ENCODE data around the gene MED27. TPM values are rescaled to one million over a fixed set of nuclear protein-coding genes. Genes with fewer than 3 reads are reported as not detected.

Gene MED27
- total and polyA plus RNA-seq, 2 experiments from 2014 or later: 18.3 to 69.2 TPM

DNA sequence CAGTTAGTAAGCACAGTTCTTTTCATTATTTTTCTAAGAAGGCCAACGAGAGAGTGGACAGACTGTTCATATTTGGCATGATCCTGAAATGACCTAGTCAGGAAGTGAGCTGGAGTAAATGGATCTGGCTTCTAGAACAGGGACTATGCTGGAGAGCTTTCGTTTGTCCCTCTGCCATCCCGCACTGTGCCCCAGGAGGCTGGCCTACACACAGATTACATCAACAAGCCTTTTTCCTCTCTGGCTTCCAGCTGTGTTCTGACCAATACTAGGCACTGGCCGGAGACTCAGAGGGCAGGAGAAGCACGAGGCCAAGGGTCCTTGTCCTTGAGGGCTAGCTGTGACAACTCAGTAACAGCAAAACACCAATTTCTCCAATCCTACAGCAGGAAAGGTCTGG lies 127.8 kb downstream of the MED27 start:
- DNase-seq (ENCODE audit: low read depth in 1 of 2, low spot score in 1 of 2): peak in 1 of 2 donors; percentile 36
- Histone ChIP-seq H3K36me3 (no peaks in the 10 kb centered on the region), H3K27me3 (no peaks in the 10 kb centered on the region), H3K4me1 (ENCODE audit: low read depth) (no peaks in the 10 kb centered on the region), H3K4me3 (no peak overlapping the region), H3K27ac (no peak overlapping the region), H3K9me3 (ENCODE audit: low read depth) (no peaks in the 10 kb centered on the region)
- no peak for TF ChIP-seq CTCF (IDR thresholded peaks at IDR 0.05; ENCODE audit: low read depth, low read length)

DNA sequence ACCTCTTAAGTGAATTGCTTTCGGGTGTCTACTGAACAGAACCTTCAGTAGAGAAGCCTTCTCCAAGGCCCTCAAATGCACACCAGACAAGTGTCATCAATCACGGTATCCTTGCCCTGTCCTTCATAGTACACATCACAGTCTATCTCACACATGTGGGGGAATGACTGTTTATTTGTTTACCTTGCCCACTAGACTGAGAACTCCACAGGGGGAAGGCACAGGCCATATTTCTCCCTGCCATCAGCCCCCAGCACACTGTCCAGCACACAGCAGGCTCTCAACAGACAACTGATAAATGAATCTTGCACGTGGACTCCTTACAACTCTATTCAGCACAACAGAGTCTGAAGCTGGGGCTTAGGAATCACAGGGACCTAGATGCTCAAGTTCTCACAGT lies 128.5 kb downstream of the MED27 start:
- Histone ChIP-seq H3K27me3 (no peaks in the 10 kb centered on the region), H3K9me3 (ENCODE audit: low read depth) (no peaks in the 10 kb centered on the region), H3K27ac (no peak overlapping the region), H3K4me1 (ENCODE audit: low read depth) (no peaks in the 10 kb centered on the region), H3K4me3 (no peak overlapping the region), H3K36me3 (no peaks in the 10 kb centered on the region)
- no peak for DNase-seq (ENCODE audit: low read depth in 1 of 2, low spot score in 1 of 2)
- no peak for TF ChIP-seq CTCF (IDR thresholded peaks at IDR 0.05; ENCODE audit: low read depth, low read length)

- no peak for DNase-seq (ENCODE audit: low read depth in 1 of 2, low spot score in 1 of 2)
- H3K9me3 ChIP-seq (ENCODE audit: low read depth): no peaks in the 10 kb centered on the region
- no peak overlapping the region for H3K4me3 ChIP-seq
- TF ChIP-seq CTCF (IDR thresholded peaks at IDR 0.05; ENCODE audit: low read depth, low read length): no peak
- no peaks in the 10 kb centered on the region for H3K27me3 ChIP-seq
- H3K27ac ChIP-seq: no peak overlapping the region
- H3K4me1 ChIP-seq (ENCODE audit: low read depth): no peaks in the 10 kb centered on the region
- no peaks in the 10 kb centered on the region for H3K36me3 ChIP-seq
Measured at GRCh38 chr9:131950487-131950886, 129.2 kb downstream of the MED27 start.

DNA sequence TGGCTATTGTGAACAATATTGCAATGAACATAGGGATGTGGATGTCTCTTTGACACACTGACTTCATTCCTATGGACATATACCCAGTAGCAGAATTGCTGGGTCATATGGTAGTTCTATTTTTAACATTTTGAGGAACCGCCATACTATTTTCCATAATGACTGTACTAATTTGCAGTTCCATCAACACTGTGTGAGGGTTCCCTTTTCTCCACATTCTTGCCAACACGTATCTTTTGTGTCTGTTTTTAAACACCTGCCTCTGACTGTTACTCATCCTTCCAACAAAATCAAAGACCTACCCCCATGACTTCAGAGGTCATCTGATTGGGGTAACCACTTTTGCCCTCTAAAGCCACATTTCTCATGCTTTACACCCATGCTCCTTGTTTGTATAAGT lies 133.5 kb downstream of the MED27 start:
- no peak overlapping the region for H3K4me3 ChIP-seq
- no peaks in the 10 kb centered on the region for H3K27me3 ChIP-seq
- no peaks in the 10 kb centered on the region for H3K9me3 ChIP-seq (ENCODE audit: low read depth)
- DNase-seq (ENCODE audit: low read depth in 1 of 2, low spot score in 1 of 2): no peak
- TF ChIP-seq CTCF (IDR thresholded peaks at IDR 0.05; ENCODE audit: low read depth, low read length): no peak
- H3K4me1 ChIP-seq (ENCODE audit: low read depth): no peaks in the 10 kb centered on the region
- H3K36me3 ChIP-seq: no peaks in the 10 kb centered on the region
- no peak overlapping the region for H3K27ac ChIP-seq

DNA sequence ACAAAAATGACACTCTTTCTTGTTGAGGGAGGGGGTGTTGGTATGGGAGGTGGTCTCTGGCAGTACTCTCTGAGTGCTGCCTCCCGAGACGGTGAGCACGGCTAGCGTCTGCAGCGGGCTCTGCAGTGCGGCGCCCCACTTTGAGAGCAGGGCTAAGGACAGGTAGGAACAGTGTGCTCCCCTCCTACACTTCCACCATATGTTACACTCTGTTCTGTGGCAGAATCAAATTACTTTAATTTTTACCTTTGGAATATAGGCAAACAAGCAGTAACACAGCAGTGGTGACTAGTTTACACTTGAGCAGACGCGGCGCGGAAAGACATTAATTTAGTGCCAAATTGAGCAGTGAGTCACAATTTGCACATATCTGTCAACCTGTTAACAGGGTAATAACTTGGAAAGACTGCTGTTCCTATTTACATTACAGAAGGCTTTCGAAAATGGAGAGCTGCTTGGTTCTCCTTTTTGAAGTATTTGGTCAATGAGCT lies 136.3 kb downstream of the MED27 start:
- no peaks in the 10 kb centered on the region for H3K27me3 ChIP-seq
- DNase-seq (ENCODE audit: low read depth in 1 of 2, low spot score in 1 of 2): no peak
- H3K36me3 ChIP-seq: peaks cover 2% of the 10 kb centered on the region
- no peaks in the 10 kb centered on the region for H3K9me3 ChIP-seq (ENCODE audit: low read depth)
- H3K27ac ChIP-seq: no peak overlapping the region
- TF ChIP-seq CTCF (IDR thresholded peaks at IDR 0.05; ENCODE audit: low read depth, low read length): no peak
- no peak overlapping the region for H3K4me3 ChIP-seq
- H3K4me1 ChIP-seq (ENCODE audit: low read depth): no peaks in the 10 kb centered on the region

Data from cardiac muscle cell (in vitro differentiated cells and primary cell).